ENCODE results near the gene C5. TPM values are rescaled to one million over a fixed set of nuclear protein-coding genes. Genes with fewer than 3 reads are reported as not detected.

The C5 gene
- polyA plus RNA-seq, 4 donors = 4.1 to 25.4 (median 7.5) TPM

- H3K9me3 ChIP-seq (ENCODE audit: control insufficient read depth in 2 of 2, insufficient read depth in 1 of 2, low read depth in 1 of 2, low read length in 1 of 2) = no peaks in the 10 kb centered on the region
- 13 to 20% (median 19%) methylated on average over 6 of the region's 6 CpGs for WGBS, 3 donors
- no peak for FAIRE-seq
- H3K36me3 ChIP-seq (ENCODE audit: control insufficient read depth in 3 of 3, insufficient read depth in 2 of 3, low read depth in 1 of 3, low read length in 3 of 3) = no peaks in the 10 kb centered on the region
- H3K27me3 ChIP-seq (ENCODE audit: control insufficient read depth in 3 of 3, insufficient read depth in 3 of 3, low read length in 3 of 3) = no peaks in the 10 kb centered on the region
- H3K4me1 ChIP-seq (ENCODE audit: control insufficient read depth in 3 of 3, insufficient read depth in 2 of 3, low read depth in 1 of 3, low read length in 2 of 3) = no peaks in the 10 kb centered on the region
- H3K27ac ChIP-seq (ENCODE audit: low read depth in 1 of 3, low read length in 2 of 3) = no peak overlapping the region
- DNase-seq = peak; percentile 72 to 73
- H3K4me3 ChIP-seq (ENCODE audit: low read depth in 1 of 3, low read length in 3 of 3) = no peak overlapping the region
These were observed 10.0 kb upstream of the C5 start for GRCh38 chr9:121059998-121060636.

GRCh38 chr9:121059513-121059912 is 9.4 kb upstream of the C5 start:
- no peak overlapping the region for H3K4me3 ChIP-seq (ENCODE audit: low read depth in 1 of 3, low read length in 3 of 3)
- WGBS, 3 donors = 84 to 88% (median 85%) methylated on average over 6 of the region's 6 CpGs
- no peaks in the 10 kb centered on the region for H3K36me3 ChIP-seq (ENCODE audit: control insufficient read depth in 3 of 3, insufficient read depth in 2 of 3, low read depth in 1 of 3, low read length in 3 of 3)
- H3K27ac ChIP-seq (ENCODE audit: low read depth in 1 of 3, low read length in 2 of 3) = no peak overlapping the region
- H3K9me3 ChIP-seq (ENCODE audit: control insufficient read depth in 2 of 2, insufficient read depth in 1 of 2, low read depth in 1 of 2, low read length in 1 of 2) = no peaks in the 10 kb centered on the region
- no peak for FAIRE-seq
- DNase-seq = no peak
- no peaks in the 10 kb centered on the region for H3K27me3 ChIP-seq (ENCODE audit: control insufficient read depth in 3 of 3, insufficient read depth in 3 of 3, low read length in 3 of 3)
- no peaks in the 10 kb centered on the region for H3K4me1 ChIP-seq (ENCODE audit: control insufficient read depth in 3 of 3, insufficient read depth in 2 of 3, low read depth in 1 of 3, low read length in 2 of 3)

- DNase-seq (no peak), FAIRE-seq (no peak)
- H3K4me1 ChIP-seq (ENCODE audit: control insufficient read depth in 3 of 3, insufficient read depth in 2 of 3, low read depth in 1 of 3, low read length in 2 of 3) = peaks cover 0 to 10% (median 3%) of the 10 kb centered on the region in 3 donors
- no peak overlapping the region for H3K27ac ChIP-seq (ENCODE audit: low read depth in 1 of 3, low read length in 2 of 3)
- 24 to 68% (median 56%) methylated on average over 5 of the region's 5 CpGs for WGBS, 3 donors
- H3K36me3 ChIP-seq (ENCODE audit: control insufficient read depth in 3 of 3, insufficient read depth in 2 of 3, low read depth in 1 of 3, low read length in 3 of 3) = no peaks in the 10 kb centered on the region
- H3K9me3 ChIP-seq (ENCODE audit: control insufficient read depth in 2 of 2, insufficient read depth in 1 of 2, low read depth in 1 of 2, low read length in 1 of 2) = no peaks in the 10 kb centered on the region
- H3K27me3 ChIP-seq (ENCODE audit: control insufficient read depth in 3 of 3, insufficient read depth in 3 of 3, low read length in 3 of 3) = no peaks in the 10 kb centered on the region
- H3K4me3 ChIP-seq (ENCODE audit: low read depth in 1 of 3, low read length in 3 of 3) = no peak overlapping the region
These were observed 7.7 kb upstream of the C5 start for GRCh38 chr9:121057821-121058220.

GRCh38 chr9:121055642-121056143 is 5.6 kb upstream of the C5 start:
- Histone ChIP-seq H3K27me3 (ENCODE audit: control insufficient read depth in 3 of 3, insufficient read depth in 3 of 3, low read length in 3 of 3) (no peaks in the 10 kb centered on the region), H3K4me1 (ENCODE audit: control insufficient read depth in 3 of 3, insufficient read depth in 2 of 3, low read depth in 1 of 3, low read length in 2 of 3) (peaks cover 0 to 10% (median 3%) of the 10 kb centered on the region in 3 donors), H3K4me3 (ENCODE audit: low read depth in 1 of 3, low read length in 3 of 3) (no peak overlapping the region), H3K36me3 (ENCODE audit: control insufficient read depth in 3 of 3, insufficient read depth in 2 of 3, low read depth in 1 of 3, low read length in 3 of 3) (no peaks in the 10 kb centered on the region), H3K27ac (ENCODE audit: low read depth in 1 of 3, low read length in 2 of 3) (no peak overlapping the region), H3K9me3 (ENCODE audit: control insufficient read depth in 2 of 2, insufficient read depth in 1 of 2, low read depth in 1 of 2, low read length in 1 of 2) (no peaks in the 10 kb centered on the region)
- DNase-seq = peak in 1 of 2 donors; percentile 18
- FAIRE-seq = no peak
- 81 to 93% (median 84%) methylated on average over 2 of the region's 2 CpGs for WGBS, 3 donors

- Histone ChIP-seq H3K27me3 (ENCODE audit: control insufficient read depth in 3 of 3, insufficient read depth in 3 of 3, low read length in 3 of 3) (no peaks in the 10 kb centered on the region), H3K36me3 (ENCODE audit: control insufficient read depth in 3 of 3, insufficient read depth in 2 of 3, low read depth in 1 of 3, low read length in 3 of 3) (no peaks in the 10 kb centered on the region), H3K9me3 (ENCODE audit: control insufficient read depth in 2 of 2, insufficient read depth in 1 of 2, low read depth in 1 of 2, low read length in 1 of 2) (no peaks in the 10 kb centered on the region), H3K4me1 (ENCODE audit: control insufficient read depth in 3 of 3, insufficient read depth in 2 of 3, low read depth in 1 of 3, low read length in 2 of 3) (peaks cover 0 to 15% (median 5%) of the 10 kb centered on the region in 3 donors), H3K27ac (ENCODE audit: low read depth in 1 of 3, low read length in 2 of 3) (no peak overlapping the region), H3K4me3 (ENCODE audit: low read depth in 1 of 3, low read length in 3 of 3) (no peak overlapping the region)
- WGBS, 3 donors = 16 to 52% (median 27%) methylated on average over 4 of the region's 4 CpGs
- no peak for FAIRE-seq
- peak; percentile 72 to 81 for DNase-seq
These were observed 3.5 kb upstream of the C5 start for GRCh38 chr9:121053544-121053943.

- no peaks in the 10 kb centered on the region for H3K27me3 ChIP-seq (ENCODE audit: control insufficient read depth in 3 of 3, insufficient read depth in 3 of 3, low read length in 3 of 3)
- FAIRE-seq = no peak
- H3K4me1 ChIP-seq (ENCODE audit: control insufficient read depth in 3 of 3, insufficient read depth in 2 of 3, low read depth in 1 of 3, low read length in 2 of 3) = peaks cover 0 to 11% (median 5%) of the 10 kb centered on the region in 3 donors
- DNase-seq = no peak
- H3K4me3 ChIP-seq (ENCODE audit: low read depth in 1 of 3, low read length in 3 of 3) = peak overlapping the region in 1 of 3 donors; percentile 36
- peaks cover 0 to 3% (median 0%) of the 10 kb centered on the region in 3 donors for H3K36me3 ChIP-seq (ENCODE audit: control insufficient read depth in 3 of 3, insufficient read depth in 2 of 3, low read depth in 1 of 3, low read length in 3 of 3)
- no peak overlapping the region for H3K27ac ChIP-seq (ENCODE audit: low read depth in 1 of 3, low read length in 2 of 3)
- H3K9me3 ChIP-seq (ENCODE audit: control insufficient read depth in 2 of 2, insufficient read depth in 1 of 2, low read depth in 1 of 2, low read length in 1 of 2) = no peaks in the 10 kb centered on the region
These were observed 1.5 kb downstream of the C5 start for GRCh38 chr9:121048618-121049017.

- Histone ChIP-seq H3K9me3 (ENCODE audit: control insufficient read depth in 2 of 2, insufficient read depth in 1 of 2, low read depth in 1 of 2, low read length in 1 of 2) (no peaks in the 10 kb centered on the region), H3K27me3 (ENCODE audit: control insufficient read depth in 3 of 3, insufficient read depth in 3 of 3, low read length in 3 of 3) (no peaks in the 10 kb centered on the region), H3K4me1 (ENCODE audit: control insufficient read depth in 3 of 3, insufficient read depth in 2 of 3, low read depth in 1 of 3, low read length in 2 of 3) (peaks cover 0 to 8% (median 3%) of the 10 kb centered on the region in 3 donors), H3K27ac (ENCODE audit: low read depth in 1 of 3, low read length in 2 of 3) (no peak overlapping the region), H3K36me3 (ENCODE audit: control insufficient read depth in 3 of 3, insufficient read depth in 2 of 3, low read depth in 1 of 3, low read length in 3 of 3) (peaks cover 0 to 3% (median 0%) of the 10 kb centered on the region in 3 donors), H3K4me3 (ENCODE audit: low read depth in 1 of 3, low read length in 3 of 3) (no peak overlapping the region)
- DNase-seq = no peak
- no peak for FAIRE-seq
- WGBS, 3 donors = 77 to 91% (median 82%) methylated on average over 2 of the region's 2 CpGs
These were observed 1.9 kb downstream of the C5 start for GRCh38 chr9:121048175-121048574.

- FAIRE-seq (no peak), DNase-seq (no peak)
- Histone ChIP-seq H3K27ac (ENCODE audit: low read depth in 1 of 3, low read length in 2 of 3) (no peak overlapping the region), H3K27me3 (ENCODE audit: control insufficient read depth in 3 of 3, insufficient read depth in 3 of 3, low read length in 3 of 3) (no peaks in the 10 kb centered on the region), H3K36me3 (ENCODE audit: control insufficient read depth in 3 of 3, insufficient read depth in 2 of 3, low read depth in 1 of 3, low read length in 3 of 3) (peaks cover 0 to 8% (median 2%) of the 10 kb centered on the region in 3 donors), H3K9me3 (ENCODE audit: control insufficient read depth in 2 of 2, insufficient read depth in 1 of 2, low read depth in 1 of 2, low read length in 1 of 2) (no peaks in the 10 kb centered on the region), H3K4me3 (ENCODE audit: low read depth in 1 of 3, low read length in 3 of 3) (no peak overlapping the region), H3K4me1 (ENCODE audit: control insufficient read depth in 3 of 3, insufficient read depth in 2 of 3, low read depth in 1 of 3, low read length in 2 of 3) (no peaks in the 10 kb centered on the region)
These were observed 11.3 kb downstream of the C5 start for GRCh38 chr9:121038804-121039203.

- WGBS, 3 donors = 82 to 86% (median 84%) methylated on average over 2 of the region's 2 CpGs
- no peak for DNase-seq
- no peaks in the 10 kb centered on the region for H3K9me3 ChIP-seq (ENCODE audit: control insufficient read depth in 2 of 2, insufficient read depth in 1 of 2, low read depth in 1 of 2, low read length in 1 of 2)
- no peak overlapping the region for H3K4me3 ChIP-seq (ENCODE audit: low read depth in 1 of 3, low read length in 3 of 3)
- H3K36me3 ChIP-seq (ENCODE audit: control insufficient read depth in 3 of 3, insufficient read depth in 2 of 3, low read depth in 1 of 3, low read length in 3 of 3) = peaks cover 0 to 8% (median 2%) of the 10 kb centered on the region in 3 donors
- no peak for FAIRE-seq
- H3K27ac ChIP-seq (ENCODE audit: low read depth in 1 of 3, low read length in 2 of 3) = no peak overlapping the region
- H3K27me3 ChIP-seq (ENCODE audit: control insufficient read depth in 3 of 3, insufficient read depth in 3 of 3, low read length in 3 of 3) = no peaks in the 10 kb centered on the region
- no peaks in the 10 kb centered on the region for H3K4me1 ChIP-seq (ENCODE audit: control insufficient read depth in 3 of 3, insufficient read depth in 2 of 3, low read depth in 1 of 3, low read length in 2 of 3)
These were observed 11.7 kb downstream of the C5 start for GRCh38 chr9:121038362-121038761.
